H1 (cell line): ENCODE results near the gene RALGAPA1. TPM values are rescaled to one million over a fixed set of nuclear protein-coding genes. Genes with fewer than 3 reads are reported as not detected.

Experiments
- CTCF ChIA-PET: fragments of 300-600 bp; sonication (Branson Sonifier 250); formaldehyde crosslinking; loops from one replicate; lab custom pipeline; 2021; ENCODE audit not compliant: partially characterized antibody; lab: Charles Lee
- POLR2A ChIA-PET: fragments of 300-600 bp; sonication (Branson Sonifier 250); formaldehyde crosslinking; loops from one replicate; lab custom pipeline; 2021; ENCODE audit warnings: inconsistent platforms; ENCODE audit not compliant: partially characterized antibody; lab: Charles Lee
- DNase-seq, 2 experiments: peaks; one replicate each; pipeline versions ENCODE4 v3.0.0 to v3.0.0-alpha.2; 2010 to 2022; ENCODE audit warnings: low spot score in 2 of 2, low read depth in 1 of 2, mixed read lengths in 1 of 2
- FAIRE-seq: peaks from 2 replicates; lab custom pipeline; 2011; peaks lifted over from hg19 to GRCh38; lab: Jason Lieb, UNC
- H2AFZ ChIP-seq: 2 replicates; pipeline ENCODE4 v1.8.1; 2012; ENCODE audit warnings: low read length, inconsistent platforms
- H2AK5ac ChIP-seq: 2 replicates; pipeline ENCODE4 v1.6.1; 2013; ENCODE audit warnings: low read depth, low read length
- H2BK120ac ChIP-seq: replicated peaks from 2 replicates; pipeline ENCODE3; 2013; ENCODE audit warnings: low read depth, low read length, inconsistent platforms
- H2BK12ac ChIP-seq: 2 replicates; pipeline ENCODE4 v1.6.1; 2013; ENCODE audit warnings: low read depth, low read length
- H2BK15ac ChIP-seq: 2 replicates; pipeline ENCODE4 v1.6.1; 2013; ENCODE audit warnings: low read length
- H2BK20ac ChIP-seq: 2 replicates; pipeline ENCODE4 v1.6.1; 2013; ENCODE audit warnings: low read length
- H2BK5ac ChIP-seq: 2 replicates; pipeline ENCODE4 v1.6.1; 2013; ENCODE audit warnings: low read depth, low read length
- H3K14ac ChIP-seq: 2 replicates; pipeline ENCODE4 v1.6.1; 2013; ENCODE audit warnings: inconsistent platforms; ENCODE audit not compliant: insufficient read length
- H3K18ac ChIP-seq: 2 replicates; pipeline ENCODE4 v1.6.1; 2013; ENCODE audit warnings: low read length; ENCODE audit errors: extremely low read depth
- H3K23ac ChIP-seq: 2 replicates; pipeline ENCODE4 v1.6.1; 2013; ENCODE audit warnings: inconsistent platforms; ENCODE audit not compliant: insufficient read length
- H3K23me2 ChIP-seq: 2 replicates; pipeline ENCODE4 v1.6.1; 2013; ENCODE audit warnings: low read depth, low read length
- H3K27ac ChIP-seq: 2 replicates; pipeline ENCODE4 v1.6.1; 2011; ENCODE audit warnings: low read depth, low read length, inconsistent platforms
- H3K27me3 ChIP-seq, 4 experiments: replicated peaks in 1 of 4; 1 replicate in 1 of 4; 2 replicates in 3 of 4; pipeline versions ENCODE4 v1.6.1 to v1.8.1; 2011 to 2013; ENCODE audit warnings: low read length in 3 of 4, mild to moderate bottlenecking in 3 of 4, inconsistent platforms in 2 of 4, mixed read lengths in 2 of 4, moderate library complexity in 1 of 4; ENCODE audit not compliant: control insufficient read depth in 3 of 4, insufficient read depth in 3 of 4; ENCODE audit errors: extremely low read depth in 1 of 4
- H3K36me3 ChIP-seq, 4 experiments: 2 replicates each; pipeline versions ENCODE4 v1.6.1 to v1.8.1; 2011 to 2013; ENCODE audit warnings: mild to moderate bottlenecking in 4 of 4, low read length in 3 of 4, moderate library complexity in 2 of 4, control low read depth in 1 of 4, inconsistent platforms in 1 of 4; ENCODE audit not compliant: insufficient read depth in 4 of 4, control insufficient read depth in 2 of 4
- H3K4ac ChIP-seq: replicated peaks from 2 replicates; pipeline ENCODE3; 2013; ENCODE audit warnings: low read length, low read depth, mixed read lengths, inconsistent platforms; ENCODE audit not compliant: insufficient read length
- H3K4me1 ChIP-seq, 4 experiments: replicated peaks in 1 of 4; 1 replicate in 1 of 4; 2 replicates in 3 of 4; pipeline versions ENCODE4 v1.6.1 to v1.8.1; 2011 to 2013; ENCODE audit warnings: low read length in 3 of 4, inconsistent platforms in 2 of 4, mixed read lengths in 1 of 4; ENCODE audit not compliant: insufficient read depth in 4 of 4, control insufficient read depth in 3 of 4
- H3K4me2 ChIP-seq, 2 experiments: 2 replicates each; pipeline versions ENCODE4 v1.6.1 to v1.8.1; 2011 to 2013; ENCODE audit warnings: low read depth in 2 of 2, low read length in 2 of 2, control low read depth in 1 of 2, inconsistent platforms in 1 of 2, mild to moderate bottlenecking in 1 of 2; ENCODE audit not compliant: insufficient read depth in 1 of 2
- H3K4me3 ChIP-seq, 4 experiments: fragments of 200-600, 300-600 bp in 1 of 4; sonication (generic), shearing (Covaris generic), sonication (Bioruptor Twin) in 1 of 4; 2 replicates each; pipeline versions ENCODE4 v1.5.1 to v1.8.1; 2011 to 2016; ENCODE audit warnings: low read length in 4 of 4, low read depth in 3 of 4, control low read depth in 2 of 4, inconsistent platforms in 2 of 4, mild to moderate bottlenecking in 2 of 4, mixed read lengths in 1 of 4, moderate library complexity in 1 of 4; ENCODE audit not compliant: insufficient read depth in 2 of 4; ENCODE audit errors: extremely low read depth in 1 of 4
- H3K56ac ChIP-seq: replicated peaks from 2 replicates; pipeline ENCODE3; 2013; ENCODE audit warnings: low read depth, mild to moderate bottlenecking, mixed read lengths, low read length, inconsistent platforms; ENCODE audit not compliant: insufficient read length
- H3K79me1 ChIP-seq: 2 replicates; pipeline ENCODE4 v1.6.1; 2013; ENCODE audit warnings: low read depth, low read length, control low read depth
- H3K79me2 ChIP-seq, 2 experiments: 2 replicates each; pipeline versions ENCODE4 v1.6.1 to v1.8.1; 2012 to 2013; ENCODE audit warnings: low read length in 2 of 2, mild to moderate bottlenecking in 2 of 2, inconsistent platforms in 1 of 2; ENCODE audit not compliant: insufficient read depth in 2 of 2, control insufficient read depth in 1 of 2
- H3K9ac ChIP-seq, 4 experiments: replicated peaks in 1 of 4; 1 replicate in 1 of 4; 2 replicates in 3 of 4; pipeline versions ENCODE4 v1.6.1 to v1.8.1; 2011 to 2013; ENCODE audit warnings: low read depth in 3 of 4, low read length in 3 of 4, control low read depth in 2 of 4, mild to moderate bottlenecking in 2 of 4, moderate library complexity in 2 of 4, inconsistent platforms in 1 of 4; ENCODE audit errors: extremely low read depth in 1 of 4
- H3K9me3 ChIP-seq, 2 experiments: 2 replicates each; pipeline versions ENCODE4 v1.6.1 to v1.8.1; 2012 to 2013; ENCODE audit warnings: mild to moderate bottlenecking in 2 of 2, moderate library complexity in 2 of 2, control low read depth in 1 of 2, inconsistent platforms in 1 of 2, low read depth in 1 of 2, low read length in 1 of 2, mixed read lengths in 1 of 2; ENCODE audit not compliant: insufficient read depth in 2 of 2
- H4K20me1 ChIP-seq, 2 experiments: replicated peaks in 1 of 2; 2 replicates each; pipeline versions ENCODE3 to v1.8.1; 2011 to 2013; ENCODE audit warnings: inconsistent platforms in 2 of 2, low read length in 2 of 2, mild to moderate bottlenecking in 1 of 2; ENCODE audit not compliant: insufficient read depth in 2 of 2, control insufficient read depth in 1 of 2
- H4K5ac ChIP-seq: 2 replicates; pipeline ENCODE4 v1.6.1; 2013; ENCODE audit warnings: low read length, low read depth, mixed read lengths, inconsistent platforms; ENCODE audit not compliant: insufficient read length
- H4K8ac ChIP-seq: 2 replicates; pipeline ENCODE4 v1.8.0; 2013; ENCODE audit warnings: mild to moderate bottlenecking, moderate library complexity, low read length, inconsistent platforms; ENCODE audit not compliant: insufficient read depth; ENCODE audit errors: extremely low read depth
- H4K91ac ChIP-seq: replicated peaks from 2 replicates; pipeline ENCODE3; 2013; ENCODE audit warnings: low read length, mixed read lengths, inconsistent platforms; ENCODE audit not compliant: insufficient read length
- CHD1 ChIP-seq: IDR thresholded peaks from 2 replicates; pipeline ENCODE4 v1.6.1; 2012; ENCODE audit warnings: low read depth, low read length, improper control_type of control experiment
- CREB1 ChIP-seq: IDR thresholded peaks from 2 replicates; pipeline ENCODE4 v1.6.1; 2012; ENCODE audit warnings: inconsistent platforms
- KDM5A ChIP-seq: fragments of 200-600 bp; IDR thresholded peaks from 2 replicates; pipeline ENCODE4 v1.7.1; 2012; ENCODE audit warnings: mild to moderate bottlenecking, low read length, inconsistent platforms, mixed read lengths
- MAFK ChIP-seq: IDR thresholded peaks from 2 replicates; pipeline ENCODE4 v1.6.1; 2012; ENCODE audit warnings: low read depth, mild to moderate bottlenecking, improper control_type of control experiment, low read length
- RAD21 ChIP-seq, 2 experiments: IDR thresholded peaks in 1 of 2; conservative IDR thresholded peaks in 1 of 2; 2 replicates each; pipeline ENCODE4 v1.6.1; 2011; ENCODE audit warnings: low read depth in 2 of 2, low read length in 2 of 2, improper control_type of control experiment in 1 of 2, inconsistent platforms in 1 of 2, mild to moderate bottlenecking in 1 of 2, moderate library complexity in 1 of 2
- RXRA ChIP-seq: IDR thresholded peaks from 2 replicates; pipeline ENCODE4 v1.6.1; 2011; ENCODE audit warnings: low read depth, mild to moderate bottlenecking, low read length, moderate library complexity; ENCODE audit not compliant: insufficient read depth
- SP2 ChIP-seq: IDR thresholded peaks from 2 replicates; pipeline ENCODE4 v1.6.1; 2012; ENCODE audit warnings: mild to moderate bottlenecking, low read length, inconsistent platforms
- SUZ12 ChIP-seq: fragments of 200-600 bp; sonication (generic); IDR thresholded peaks from 2 replicates; pipeline ENCODE4 v1.6.1; 2012; ENCODE audit warnings: mild to moderate bottlenecking, inconsistent platforms, low read length, moderate library complexity, mixed read lengths
- WGBS, 2 experiments: shearing (Covaris generic) in 1 of 2; methylation state at CpG; one replicate each; pipeline versions ENCODE4 v1.1.6 to v1.1.7; 2013 to 2015; ENCODE audit warnings: low lambda C conversion rate in 2 of 2, mixed read lengths in 2 of 2, inconsistent platforms in 1 of 2, low coverage in 1 of 2, missing lambda C conversion rate in 1 of 2; ENCODE audit not compliant: insufficient replicate concordance in 2 of 2, insufficient coverage in 1 of 2, insufficient read length in 1 of 2; ENCODE audit errors: extremely low coverage in 1 of 2, missing lambda C conversion rate in 1 of 2; 5-methylcytosine and 5-hydroxymethylcytosine counted together
- polyA plus RNA-seq, 7 experiments: library from polyadenylated mRNA; depleted of rRNA in 3 of 7; stranded (reverse) in 5 of 7; unstranded in 2 of 7; fragments of >200 nt in 5 of 7; fragments of 200-250 nt in 2 of 7; gene quantifications; 1 replicate in 5 of 7; 2 replicates in 1 of 7; 4 replicates in 1 of 7; pipeline versions ENCODE4 v1.2.1 to v1.2.3, GENCODE V29; 2011 to 2013; ENCODE audit warnings: missing spikeins in 2 of 7, mixed read lengths in 2 of 7
- total RNA-seq: library from RNA; stranded (reverse); fragmentation: NEBNext Ultra II Directional; extraction: Animal tissue kit (Norgen Biotek cat#: 25700); gene quantifications from 2 replicates; pipeline ENCODE4 v1.2.1, GENCODE V29; 2021
- TF ChIP-seq, protein P1 (sequence below): IDR thresholded peaks from 2 replicates; pipeline ENCODE4 v1.6.1; 2012; ENCODE audit warnings: low read length, inconsistent platforms
- TF ChIP-seq, protein P2 (sequence below): IDR thresholded peaks from 2 replicates; pipeline ENCODE4 v1.6.1; 2012; ENCODE audit warnings: inconsistent platforms
- TF ChIP-seq, protein P3 (sequence below): IDR thresholded peaks from 2 replicates; pipeline ENCODE4 v1.6.1; 2012; ENCODE audit warnings: inconsistent platforms

The RALGAPA1 gene
- total and polyA plus RNA-seq, 2 of the 8 experiments (the other 6 are each of a cell fraction or from before 2014, with no cell fraction given) = 4.2 to 26.7 TPM

DNA sequence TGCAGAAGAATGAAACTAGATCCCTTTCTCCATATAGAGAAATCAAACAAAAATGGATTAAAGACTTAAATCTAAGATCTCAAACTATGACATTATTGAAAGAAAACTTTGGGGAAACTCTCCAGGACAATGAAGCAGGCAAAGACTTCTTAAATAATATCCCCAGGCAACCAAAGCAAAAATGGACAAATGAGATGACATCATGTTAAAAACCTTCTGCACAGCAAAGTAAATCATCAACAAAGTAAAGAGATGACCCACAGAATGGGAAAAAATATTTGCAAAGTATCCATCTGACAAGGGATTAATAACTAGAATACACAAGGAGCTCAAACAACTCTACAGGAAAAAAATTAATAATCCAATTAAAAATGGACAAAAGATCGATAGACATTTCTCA, 101.0 kb downstream of the RALGAPA1 start:
- H3K23me2 ChIP-seq = no peaks in the 10 kb centered on the region
- no peak for DNase-seq
- no peak overlapping the region for H3K23ac ChIP-seq
- POLR2A ChIA-PET = no interaction called here
- CTCF ChIA-PET = no interaction called here
- no peak overlapping the region for H2BK20ac ChIP-seq
- H3K79me1 ChIP-seq = no peaks in the 10 kb centered on the region
- no peaks in the 10 kb centered on the region for H3K9me3 ChIP-seq
- no peaks in the 10 kb centered on the region for H3K4me1 ChIP-seq
- no peak overlapping the region for H2BK15ac ChIP-seq
- H2AK5ac ChIP-seq = no peak overlapping the region
- H3K79me2 ChIP-seq = no peaks in the 10 kb centered on the region
- H4K5ac ChIP-seq = no peak overlapping the region
- H4K8ac ChIP-seq = no peak overlapping the region
- no peak overlapping the region for H2AFZ ChIP-seq
- no peak overlapping the region for H3K18ac ChIP-seq
- no peak overlapping the region for H2BK120ac ChIP-seq
- TF ChIP-seq RXRA (no peak), CREB1 (no peak), RAD21 (IDR thresholded peaks at IDR 0.05 in 1 of 2, conservative IDR thresholded peaks at IDR 0.05 in 1 of 2; ENCODE audit: low read depth in 2 of 2, low read length in 2 of 2) (no peak), SUZ12 (no peak), KDM5A (no peak), CHD1 (no peak), SP2 (no peak), MAFK (no peak)
- TF ChIP-seq, protein P1, sequence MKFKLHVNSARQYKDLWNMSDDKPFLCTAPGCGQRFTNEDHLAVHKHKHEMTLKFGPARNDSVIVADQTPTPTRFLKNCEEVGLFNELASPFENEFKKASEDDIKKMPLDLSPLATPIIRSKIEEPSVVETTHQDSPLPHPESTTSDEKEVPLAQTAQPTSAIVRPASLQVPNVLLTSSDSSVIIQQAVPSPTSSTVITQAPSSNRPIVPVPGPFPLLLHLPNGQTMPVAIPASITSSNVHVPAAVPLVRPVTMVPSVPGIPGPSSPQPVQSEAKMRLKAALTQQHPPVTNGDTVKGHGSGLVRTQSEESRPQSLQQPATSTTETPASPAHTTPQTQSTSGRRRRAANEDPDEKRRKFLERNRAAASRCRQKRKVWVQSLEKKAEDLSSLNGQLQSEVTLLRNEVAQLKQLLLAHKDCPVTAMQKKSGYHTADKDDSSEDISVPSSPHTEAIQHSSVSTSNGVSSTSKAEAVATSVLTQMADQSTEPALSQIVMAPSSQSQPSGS = no peak
- TF ChIP-seq, protein P2, sequence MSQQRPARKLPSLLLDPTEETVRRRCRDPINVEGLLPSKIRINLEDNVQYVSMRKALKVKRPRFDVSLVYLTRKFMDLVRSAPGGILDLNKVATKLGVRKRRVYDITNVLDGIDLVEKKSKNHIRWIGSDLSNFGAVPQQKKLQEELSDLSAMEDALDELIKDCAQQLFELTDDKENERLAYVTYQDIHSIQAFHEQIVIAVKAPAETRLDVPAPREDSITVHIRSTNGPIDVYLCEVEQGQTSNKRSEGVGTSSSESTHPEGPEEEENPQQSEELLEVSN = no peak
- TF ChIP-seq, protein P3, sequence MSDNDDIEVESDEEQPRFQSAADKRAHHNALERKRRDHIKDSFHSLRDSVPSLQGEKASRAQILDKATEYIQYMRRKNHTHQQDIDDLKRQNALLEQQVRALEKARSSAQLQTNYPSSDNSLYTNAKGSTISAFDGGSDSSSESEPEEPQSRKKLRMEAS = no peak
- no peaks in the 10 kb centered on the region for H3K27me3 ChIP-seq
- H3K36me3 ChIP-seq = no peaks in the 10 kb centered on the region
- no peaks in the 10 kb centered on the region for H4K20me1 ChIP-seq
- no peak overlapping the region for H3K9ac ChIP-seq
- 95% methylated on average over 1 of the region's 1 CpG; no CpG with 5 or more reads in 1 of the 2 experiments for WGBS, 2 experiments
- H3K4me3 ChIP-seq = no peak overlapping the region
- H3K4me2 ChIP-seq = no peak overlapping the region
- no peak overlapping the region for H3K27ac ChIP-seq
- no peak overlapping the region for H2BK12ac ChIP-seq
- no peak overlapping the region for H4K91ac ChIP-seq
- no peak for FAIRE-seq
- H3K56ac ChIP-seq = no peak overlapping the region
- no peak overlapping the region for H3K4ac ChIP-seq
- no peak overlapping the region for H2BK5ac ChIP-seq
- no peak overlapping the region for H3K14ac ChIP-seq
